ENCODE data around the gene C2orf92.
A peak's percentile ranks its signal among the peaks of the same experiment; 100 is the strongest.

C2orf92 gene

GRCh38 chr2:97695744-97696143, 26.2 kb downstream of the C2orf92 start:
- TF ChIP-seq ZNF8 (CRISPR knock-in tag; IDR thresholded peaks at IDR 0.05) (no peak), ZFP3 (CRISPR knock-in tag; IDR thresholded peaks at IDR 0.05) (no peak), ZFP30 (CRISPR knock-in tag; IDR thresholded peaks at IDR 0.05) (no peak), ZC3H10 (CRISPR knock-in tag; IDR thresholded peaks at IDR 0.05) (no peak)
- TF ChIP-seq, protein P1, sequence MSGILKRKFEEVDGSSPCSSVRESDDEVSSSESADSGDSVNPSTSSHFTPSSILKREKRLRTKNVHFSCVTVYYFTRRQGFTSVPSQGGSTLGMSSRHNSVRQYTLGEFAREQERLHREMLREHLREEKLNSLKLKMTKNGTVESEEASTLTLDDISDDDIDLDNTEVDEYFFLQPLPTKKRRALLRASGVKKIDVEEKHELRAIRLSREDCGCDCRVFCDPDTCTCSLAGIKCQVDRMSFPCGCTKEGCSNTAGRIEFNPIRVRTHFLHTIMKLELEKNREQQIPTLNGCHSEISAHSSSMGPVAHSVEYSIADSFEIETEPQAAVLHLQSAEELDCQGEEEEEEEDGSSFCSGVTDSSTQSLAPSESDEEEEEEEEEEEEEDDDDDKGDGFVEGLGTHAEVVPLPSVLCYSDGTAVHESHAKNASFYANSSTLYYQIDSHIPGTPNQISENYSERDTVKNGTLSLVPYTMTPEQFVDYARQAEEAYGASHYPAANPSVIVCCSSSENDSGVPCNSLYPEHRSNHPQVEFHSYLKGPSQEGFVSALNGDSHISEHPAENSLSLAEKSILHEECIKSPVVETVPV (CRISPR knock-in tag; IDR thresholded peaks at IDR 0.05): no peak
- TF ChIP-seq, protein P2, sequence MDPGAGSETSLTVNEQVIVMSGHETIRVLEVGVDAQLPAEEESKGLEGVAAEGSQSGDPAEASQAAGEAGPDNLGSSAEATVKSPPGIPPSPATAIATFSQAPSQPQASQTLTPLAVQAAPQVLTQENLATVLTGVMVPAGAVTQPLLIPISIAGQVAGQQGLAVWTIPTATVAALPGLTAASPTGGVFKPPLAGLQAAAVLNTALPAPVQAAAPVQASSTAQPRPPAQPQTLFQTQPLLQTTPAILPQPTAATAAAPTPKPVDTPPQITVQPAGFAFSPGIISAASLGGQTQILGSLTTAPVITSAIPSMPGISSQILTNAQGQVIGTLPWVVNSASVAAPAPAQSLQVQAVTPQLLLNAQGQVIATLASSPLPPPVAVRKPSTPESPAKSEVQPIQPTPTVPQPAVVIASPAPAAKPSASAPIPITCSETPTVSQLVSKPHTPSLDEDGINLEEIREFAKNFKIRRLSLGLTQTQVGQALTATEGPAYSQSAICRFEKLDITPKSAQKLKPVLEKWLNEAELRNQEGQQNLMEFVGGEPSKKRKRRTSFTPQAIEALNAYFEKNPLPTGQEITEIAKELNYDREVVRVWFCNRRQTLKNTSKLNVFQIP (CRISPR knock-in tag; IDR thresholded peaks at IDR 0.05; ENCODE audit: borderline replicate concordance, low read depth): no peak
- ATAC-seq: no peak

- TF ChIP-seq, protein P3, sequence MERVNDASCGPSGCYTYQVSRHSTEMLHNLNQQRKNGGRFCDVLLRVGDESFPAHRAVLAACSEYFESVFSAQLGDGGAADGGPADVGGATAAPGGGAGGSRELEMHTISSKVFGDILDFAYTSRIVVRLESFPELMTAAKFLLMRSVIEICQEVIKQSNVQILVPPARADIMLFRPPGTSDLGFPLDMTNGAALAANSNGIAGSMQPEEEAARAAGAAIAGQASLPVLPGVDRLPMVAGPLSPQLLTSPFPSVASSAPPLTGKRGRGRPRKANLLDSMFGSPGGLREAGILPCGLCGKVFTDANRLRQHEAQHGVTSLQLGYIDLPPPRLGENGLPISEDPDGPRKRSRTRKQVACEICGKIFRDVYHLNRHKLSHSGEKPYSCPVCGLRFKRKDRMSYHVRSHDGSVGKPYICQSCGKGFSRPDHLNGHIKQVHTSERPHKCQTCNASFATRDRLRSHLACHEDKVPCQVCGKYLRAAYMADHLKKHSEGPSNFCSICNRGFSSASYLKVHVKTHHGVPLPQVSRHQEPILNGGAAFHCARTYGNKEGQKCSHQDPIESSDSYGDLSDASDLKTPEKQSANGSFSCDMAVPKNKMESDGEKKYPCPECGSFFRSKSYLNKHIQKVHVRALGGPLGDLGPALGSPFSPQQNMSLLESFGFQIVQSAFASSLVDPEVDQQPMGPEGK (CRISPR knock-in tag; IDR thresholded peaks at IDR 0.05; ENCODE audit: borderline replicate concordance): no peak
- no peak for TF ChIP-seq RARB (CRISPR knock-in tag; IDR thresholded peaks at IDR 0.05)
- TF ChIP-seq ISL1 (CRISPR knock-in tag; IDR thresholded peaks at IDR 0.05): no peak
- TF ChIP-seq, protein P2 (CRISPR knock-in tag; IDR thresholded peaks at IDR 0.05; ENCODE audit: borderline replicate concordance, low read depth): no peak
- no peak for TF ChIP-seq ZNF8 (CRISPR knock-in tag; IDR thresholded peaks at IDR 0.05)
- no peak for TF ChIP-seq TOX (CRISPR knock-in tag; IDR thresholded peaks at IDR 0.05; ENCODE audit: borderline replicate concordance)
- no peak for TF ChIP-seq ZNF565 (CRISPR knock-in tag; conservative IDR thresholded peaks at IDR 0.05; ENCODE audit: low read depth)
- no peak for TF ChIP-seq ZFP3 (CRISPR knock-in tag; IDR thresholded peaks at IDR 0.05)
- TF ChIP-seq ZC3H10 (CRISPR knock-in tag; IDR thresholded peaks at IDR 0.05): no peak
- no peak for TF ChIP-seq TCF4 (CRISPR knock-in tag; IDR thresholded peaks at IDR 0.05; ENCODE audit: borderline replicate concordance)
- no peak for TF ChIP-seq ESRRG (CRISPR knock-in tag; IDR thresholded peaks at IDR 0.05)
- no peak for TF ChIP-seq SNAI2 (CRISPR knock-in tag; IDR thresholded peaks at IDR 0.05)
- TF ChIP-seq CSDC2 (CRISPR knock-in tag; IDR thresholded peaks at IDR 0.05): no peak
- TF ChIP-seq PPARA (CRISPR knock-in tag; IDR thresholded peaks at IDR 0.05; ENCODE audit: borderline replicate concordance): no peak
- TF ChIP-seq, protein P1 (CRISPR knock-in tag; IDR thresholded peaks at IDR 0.05): no peak
- no peak for TF ChIP-seq ZNF70 (CRISPR knock-in tag; IDR thresholded peaks at IDR 0.05)
- peak; percentile 94 for ATAC-seq
These were observed 28.0 kb downstream of the C2orf92 start for GRCh38 chr2:97697252-97698235.

GRCh38 chr2:97698530-97698929, 29.0 kb downstream of the C2orf92 start:
- no peak for ATAC-seq
- TF ChIP-seq, protein P1 (CRISPR knock-in tag; IDR thresholded peaks at IDR 0.05): no peak
- TF ChIP-seq GLIS3 (CRISPR knock-in tag; IDR thresholded peaks at IDR 0.05) (no peak), OSR1 (CRISPR knock-in tag; IDR thresholded peaks at IDR 0.05) (no peak), ZNF565 (CRISPR knock-in tag; conservative IDR thresholded peaks at IDR 0.05; ENCODE audit: low read depth) (no peak), SNAI2 (CRISPR knock-in tag; IDR thresholded peaks at IDR 0.05) (no peak)
